Fibroblast of villous mesenchyme (primary cell): ENCODE data around the gene PSD2. TPM values are rescaled to one million over a fixed set of nuclear protein-coding genes. Genes with fewer than 3 reads are reported as not detected.

Experiments
- DNase-seq: peaks from one replicate; pipeline ENCODE4 v3.0.0-alpha.2; 2010; ENCODE audit warnings: low read depth
- H3K4me3 ChIP-seq: 2 replicates; pipeline ENCODE4 v1.5.1; 2011; ENCODE audit warnings: low read depth, mild to moderate bottlenecking, low read length
- CTCF ChIP-seq: IDR thresholded peaks from 2 replicates; pipeline ENCODE4 v1.5.1; 2012; ENCODE audit warnings: low read depth, mild to moderate bottlenecking, low read length; ENCODE audit not compliant: insufficient read depth
- total RNA-seq: library from RNA; depleted of rRNA; stranded (reverse); fragments of >200 nt; gene quantifications from 2 replicates; pipeline ENCODE4 v1.2.3, GENCODE V29; 2012

PSD2 gene
- total RNA-seq, 1 donor: not detected

GRCh38 chr5:139845846-139846681 lies 50.5 kb downstream of the PSD2 start:
- H3K4me3 ChIP-seq: no peak overlapping the region
- DNase-seq: no peak
- TF ChIP-seq CTCF: no peak

- no peak overlapping the region for H3K4me3 ChIP-seq
- no peak for TF ChIP-seq CTCF
- DNase-seq: no peak
These were observed 51.5 kb downstream of the PSD2 start for GRCh38 chr5:139847091-139847490.

GRCh38 chr5:139847790-139848507 lies 52.3 kb downstream of the PSD2 start:
- H3K4me3 ChIP-seq: no peak overlapping the region
- DNase-seq: no peak
- no peak for TF ChIP-seq CTCF

- no peak for DNase-seq
- no peak overlapping the region for H3K4me3 ChIP-seq
- no peak for TF ChIP-seq CTCF
These were observed 53.0 kb downstream of the PSD2 start for GRCh38 chr5:139848508-139849100.

- no peak for TF ChIP-seq CTCF
- no peak overlapping the region for H3K4me3 ChIP-seq
- DNase-seq: no peak
These were observed 53.9 kb downstream of the PSD2 start for GRCh38 chr5:139849501-139849900.

- no peak for TF ChIP-seq CTCF
- no peak for DNase-seq
- no peak overlapping the region for H3K4me3 ChIP-seq
These were observed 54.3 kb downstream of the PSD2 start for GRCh38 chr5:139849942-139850341.
